ENCODE results near the gene MMP13. TPM values are rescaled to one million over a fixed set of nuclear protein-coding genes. Genes with fewer than 3 reads are reported as not detected.

The MMP13 gene
- total and polyA plus RNA-seq, 2 of the 4 experiments (the other 2 are of a cell fraction), result not detected

GRCh38 chr11:102927624-102927990, 27.9 kb downstream of the MMP13 start:
- in situ Hi-C loops (cut with MboI; ENCODE audit: low sequenced_read_pairs) (no loop called here), intact Hi-C loops (cut with micrococcal nuclease) (no loop called here)
- BruUV-seq (replicated peaks), result no TSS peak

More at GRCh38 chr11:102927624-102927990, 27.9 kb downstream of the MMP13 start:
- no peak for DNase-seq
- no peak for ATAC-seq (ENCODE audit: low read depth)
- ChIA-PET CTCF (interaction anchor here (1.2 kb wide), 1 partner anchor 13 kb away, joined by 3 read pairs; no protein-coding TSS in a partner anchor), POLR2A (ENCODE audit: unreplicated experiment) (no interaction called here)
- Histone ChIP-seq H4K5ac (ENCODE audit: low read depth, low read length) (no peak overlapping the region), H2AK5ac (ENCODE audit: low read depth, low read length) (no peak overlapping the region), H3K9ac (ENCODE audit: low read depth, low read length) (no peak overlapping the region), H2BK15ac (ENCODE audit: low read depth, low read length) (no peak overlapping the region), H3K27ac (ENCODE audit: insufficient read depth, low read length) (no peak overlapping the region), H2BK20ac (ENCODE audit: low read depth, low read length) (no peak overlapping the region), H2BK120ac (ENCODE audit: low read depth, low read length) (no peak overlapping the region), H3K9me1 (ENCODE audit: insufficient read depth, low read length) (no peaks in the 10 kb centered on the region), H3K18ac (ENCODE audit: low read depth, low read length) (no peak overlapping the region), H3K23ac (ENCODE audit: low read depth, low read length) (no peak overlapping the region), H4K8ac (ENCODE audit: low read depth in 2 of 2, low read length in 2 of 2) (no peak overlapping the region), H3K4me2 (ENCODE audit: low read depth, low read length) (no peak overlapping the region), H3K56ac (ENCODE audit: extremely low read depth, insufficient read depth, low read length) (no peak overlapping the region), H3K27me3 (ENCODE audit: control insufficient read depth, insufficient read depth, low read length) (peaks cover 28% of the 10 kb centered on the region), H4K91ac (ENCODE audit: insufficient read depth, low read depth, low read length) (no peak overlapping the region), H2AK9ac (replicated peaks; ENCODE audit: low read depth, low read length, poor library complexity) (no peak overlapping the region), H3K14ac (replicated peaks; ENCODE audit: low read depth, low read length) (no peak overlapping the region), H3K79me1 (ENCODE audit: low read depth in 1 of 2, low read length in 2 of 2) (no peaks in the 10 kb centered on the region), H3K9me3 (ENCODE audit: control insufficient read depth, insufficient read depth, low read length) (no peaks in the 10 kb centered on the region), H3K36me3 (ENCODE audit: control insufficient read depth, insufficient read depth, low read length) (no peaks in the 10 kb centered on the region), H3K4ac (ENCODE audit: low read depth, low read length) (no peak overlapping the region), H3K4me1 (ENCODE audit: control insufficient read depth, insufficient read depth, low read length) (no peaks in the 10 kb centered on the region), H3K4me3 (ENCODE audit: insufficient read depth, low read depth, low read length) (no peak overlapping the region), H2BK5ac (ENCODE audit: low read depth, low read length, poor library complexity, severe bottlenecking) (no peak overlapping the region), H4K20me1 (ENCODE audit: insufficient read depth, low read length) (no peaks in the 10 kb centered on the region), H2AFZ (replicated peaks; ENCODE audit: low read length, poor library complexity) (no peak overlapping the region)
- dilution Hi-C loops (cut with HindIII; ENCODE audit: low sequenced_read_pairs, unreplicated experiment), result no loop called here
- no peak for TF ChIP-seq USF2 (IDR thresholded peaks at IDR 0.05; ENCODE audit: low read depth, low read length)
- TF ChIP-seq RAD21 (IDR thresholded peaks at IDR 0.05; ENCODE audit: low read length), result no peak
- no peak for TF ChIP-seq RCOR1 (IDR thresholded peaks at IDR 0.05; ENCODE audit: insufficient replicate concordance, low read length)
